Fibroblast of lung (primary cell): ENCODE measurements around the gene BMPR1B.

Experiments used
- CTCF ChIP-seq, 2 donors: IDR thresholded peaks in 1 of 2; conservative IDR thresholded peaks in 1 of 2; 1 replicate in 1 of 2; 2 replicates in 1 of 2; pipeline ENCODE4 v1.5.1; 2011 to 2012; ENCODE audit warnings: low read length in 2 of 2, control low read depth in 1 of 2, inconsistent platforms in 1 of 2, low read depth in 1 of 2, mild to moderate bottlenecking in 1 of 2
- EZH2 ChIP-seq: IDR thresholded peaks from 2 replicates; pipeline ENCODE4 v1.5.1; 2012; ENCODE audit warnings: low read length, control low read depth, mild to moderate bottlenecking; ENCODE audit errors: missing control alignments

- TF ChIP-seq CTCF (conservative IDR thresholded peaks at IDR 0.05 in 1 of 2, IDR thresholded peaks at IDR 0.05 in 1 of 2; ENCODE audit: low read depth in 1 of 2, low read length in 2 of 2) (no peak), EZH2 (no peak)
Measured at GRCh38 chr4:95077864-95078263, 320.1 kb downstream of the BMPR1B start.
